Hepatocyte (in vitro differentiated cells): ENCODE results near the gene CAMK1. TPM values are rescaled to one million over a fixed set of nuclear protein-coding genes. Genes with fewer than 3 reads are reported as not detected.

Experiments
- DNase-seq: peaks from one replicate; pipeline ENCODE4 v3.0.0-alpha.2; 2016; ENCODE audit warnings: low spot score
- H2AFZ ChIP-seq: fragments of 200-600 bp; sonication (generic); 2 replicates; pipeline ENCODE4 v1.6.0; 2016; ENCODE audit warnings: antibody characterized with exemption, mild to moderate bottlenecking
- H3K27ac ChIP-seq: fragments of 200-600 bp; sonication (generic); 2 replicates; pipeline ENCODE4 v1.5.1; 2016; ENCODE audit warnings: mild to moderate bottlenecking
- H3K27me3 ChIP-seq: fragments of 200-600 bp; sonication (generic); 2 replicates; pipeline ENCODE4 v1.6.1; 2016
- H3K36me3 ChIP-seq: fragments of 200-600 bp; sonication (generic); replicated peaks from 2 replicates; pipeline ENCODE4 v1.5.1; 2016; ENCODE audit warnings: low read depth; ENCODE audit not compliant: insufficient read depth
- H3K4me1 ChIP-seq: fragments of 200-600 bp; sonication (generic); 2 replicates; pipeline ENCODE4 v1.5.1; 2016; ENCODE audit warnings: mild to moderate bottlenecking, moderate library complexity; ENCODE audit not compliant: insufficient read depth
- H3K4me2 ChIP-seq: fragments of 200-600 bp; sonication (generic); 2 replicates; pipeline ENCODE4 v1.6.0; 2016
- H3K4me3 ChIP-seq: fragments of 200-600 bp; sonication (generic); 2 replicates; pipeline ENCODE4 v1.5.1; 2016; ENCODE audit warnings: mild to moderate bottlenecking
- H3K79me2 ChIP-seq: fragments of 200-600 bp; sonication (generic); 2 replicates; pipeline ENCODE4 v1.6.0; 2017; ENCODE audit warnings: mild to moderate bottlenecking
- H3K9me2 ChIP-seq: fragments of 200-600 bp; sonication (generic); replicated peaks from 2 replicates; pipeline ENCODE4 v1.6.0; 2017; ENCODE audit warnings: mild to moderate bottlenecking; ENCODE audit not compliant: insufficient read depth
- H3K9me3 ChIP-seq: fragments of 200-600 bp; sonication (generic); 2 replicates; pipeline ENCODE4 v1.5.1; 2016; ENCODE audit warnings: low read depth, mild to moderate bottlenecking
- H4K20me1 ChIP-seq: fragments of 200-600 bp; sonication (generic); 2 replicates; pipeline ENCODE4 v1.6.0; 2016; ENCODE audit warnings: mild to moderate bottlenecking; ENCODE audit not compliant: insufficient read depth, poor library complexity, severe bottlenecking
- EZH2 ChIP-seq: fragments of 200-600 bp; sonication (generic); IDR thresholded peaks from 2 replicates; pipeline ENCODE4 v1.6.1; 2016; ENCODE audit warnings: antibody characterized with exemption, mild to moderate bottlenecking, borderline replicate concordance
- EZH2phosphoT487 ChIP-seq: fragments of 200-600 bp; sonication (generic); IDR thresholded peaks from one replicate; pipeline ENCODE4 v1.6.1; 2018; ENCODE audit warnings: antibody characterized with exemption, mild to moderate bottlenecking, low read depth, moderate library complexity; ENCODE audit not compliant: unreplicated experiment, severe bottlenecking
- WGBS: methylation state at CpG from one replicate; pipeline ENCODE4 v1.1.6; 2016; ENCODE audit warnings: low lambda C conversion rate; ENCODE audit errors: missing lambda C conversion rate; 5-methylcytosine and 5-hydroxymethylcytosine counted together
- polyA plus RNA-seq: library from polyadenylated mRNA; unstranded; fragments of >200 nt; fragmentation: Nextera tagmentation; extraction: Ambion mirVana; gene quantifications from 2 replicates; pipeline ENCODE4 v1.2.1, GENCODE V29; 2016
- total RNA-seq: library from RNA; depleted of rRNA; stranded (reverse); fragments of >200 nt; gene quantifications from 2 replicates; pipeline ENCODE4 v1.2.3, GENCODE V29; 2014
- TF ChIP-seq, protein P1 (sequence below): fragments of 200-600 bp; sonication (generic); IDR thresholded peaks from 2 replicates; pipeline ENCODE4 v1.5.1; 2016; ENCODE audit warnings: antibody characterized with exemption, mild to moderate bottlenecking; ENCODE audit not compliant: poor library complexity

CAMK1 gene
- total and polyA plus RNA-seq, 2 experiments from 2014 or later = 9.7 to 16.1 TPM

DNA sequence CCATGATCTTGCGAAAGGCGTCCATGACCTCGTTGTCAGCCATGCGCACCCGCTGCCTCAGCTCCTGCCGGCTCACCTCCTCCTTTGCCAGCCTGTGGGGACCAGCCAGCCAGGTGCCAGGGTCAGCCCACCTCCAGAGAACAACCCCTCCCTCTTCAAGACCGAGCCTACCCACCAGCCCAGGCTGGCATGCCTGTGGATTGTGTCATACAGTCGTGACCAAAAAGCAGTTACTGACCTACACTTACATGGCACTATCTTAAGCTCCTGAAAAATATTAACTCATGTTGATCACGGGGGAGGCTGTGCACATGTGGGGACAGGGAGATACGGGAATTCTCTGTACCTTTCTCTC lies 10.7 kb upstream of the CAMK1 start:
- Histone ChIP-seq H4K20me1 (no peaks in the 10 kb centered on the region), H3K4me2 (no peak overlapping the region), H3K36me3 (no peaks in the 10 kb centered on the region), H2AFZ (no peak overlapping the region), H3K27me3 (no peaks in the 10 kb centered on the region), H3K9me2 (no peaks in the 10 kb centered on the region), H3K79me2 (no peaks in the 10 kb centered on the region), H3K9me3 (no peaks in the 10 kb centered on the region), H3K27ac (no peak overlapping the region), H3K4me1 (no peaks in the 10 kb centered on the region), H3K4me3 (no peak overlapping the region)
- no peak for TF ChIP-seq EZH2
- TF ChIP-seq, protein P1, sequence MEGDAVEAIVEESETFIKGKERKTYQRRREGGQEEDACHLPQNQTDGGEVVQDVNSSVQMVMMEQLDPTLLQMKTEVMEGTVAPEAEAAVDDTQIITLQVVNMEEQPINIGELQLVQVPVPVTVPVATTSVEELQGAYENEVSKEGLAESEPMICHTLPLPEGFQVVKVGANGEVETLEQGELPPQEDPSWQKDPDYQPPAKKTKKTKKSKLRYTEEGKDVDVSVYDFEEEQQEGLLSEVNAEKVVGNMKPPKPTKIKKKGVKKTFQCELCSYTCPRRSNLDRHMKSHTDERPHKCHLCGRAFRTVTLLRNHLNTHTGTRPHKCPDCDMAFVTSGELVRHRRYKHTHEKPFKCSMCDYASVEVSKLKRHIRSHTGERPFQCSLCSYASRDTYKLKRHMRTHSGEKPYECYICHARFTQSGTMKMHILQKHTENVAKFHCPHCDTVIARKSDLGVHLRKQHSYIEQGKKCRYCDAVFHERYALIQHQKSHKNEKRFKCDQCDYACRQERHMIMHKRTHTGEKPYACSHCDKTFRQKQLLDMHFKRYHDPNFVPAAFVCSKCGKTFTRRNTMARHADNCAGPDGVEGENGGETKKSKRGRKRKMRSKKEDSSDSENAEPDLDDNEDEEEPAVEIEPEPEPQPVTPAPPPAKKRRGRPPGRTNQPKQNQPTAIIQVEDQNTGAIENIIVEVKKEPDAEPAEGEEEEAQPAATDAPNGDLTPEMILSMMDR = no peak
- no peak for TF ChIP-seq EZH2phosphoT487
- 94% methylated on average over 10 of the region's 10 CpGs for WGBS
- no peak for DNase-seq

DNA sequence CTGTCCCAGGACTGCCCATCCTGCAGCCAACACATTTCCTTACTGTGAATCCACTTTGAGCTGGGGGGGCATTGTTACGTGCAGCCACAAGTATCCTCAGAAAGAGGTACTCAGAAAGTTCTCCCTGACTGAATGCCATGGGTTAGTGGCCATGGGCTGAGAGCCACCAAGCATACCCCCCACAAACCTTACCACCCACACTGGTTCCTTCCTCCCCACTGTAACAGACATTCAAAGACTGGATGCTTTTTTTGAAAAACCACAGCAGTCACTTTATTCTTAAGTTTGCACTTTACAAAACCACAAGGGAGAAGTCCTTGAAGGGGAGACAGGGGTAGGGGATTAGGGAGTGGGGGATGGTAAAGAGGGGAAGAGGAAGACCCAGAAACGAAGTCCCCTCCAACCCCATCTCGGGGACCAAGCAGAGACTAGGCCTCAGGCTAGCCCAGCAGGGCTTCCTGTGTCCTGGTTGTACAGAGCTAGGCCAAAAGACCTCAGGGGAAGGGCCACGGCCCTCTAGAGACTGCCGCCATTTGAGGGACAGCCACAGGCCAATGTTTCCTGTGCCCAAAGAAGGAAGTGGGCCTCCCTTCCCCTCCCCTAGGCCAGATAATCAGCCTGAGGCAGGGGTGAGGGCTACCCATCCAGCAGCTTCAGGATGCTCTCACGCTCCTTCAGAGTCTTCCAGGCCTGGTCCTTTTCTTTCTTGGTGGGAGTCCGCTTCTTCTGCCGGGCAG lies 10.1 kb upstream of the CAMK1 start:
- TF ChIP-seq, protein P1 = no peak
- no peak for TF ChIP-seq EZH2phosphoT487
- TF ChIP-seq EZH2 = no peak
- DNase-seq = no peak
- no peak overlapping the region for H2AFZ ChIP-seq
- no peaks in the 10 kb centered on the region for H3K36me3 ChIP-seq
- 86% methylated on average over 8 of the region's 8 CpGs for WGBS
- no peaks in the 10 kb centered on the region for H3K9me3 ChIP-seq
- no peak overlapping the region for H3K27ac ChIP-seq
- no peak overlapping the region for H3K4me3 ChIP-seq
- no peaks in the 10 kb centered on the region for H4K20me1 ChIP-seq
- no peaks in the 10 kb centered on the region for H3K27me3 ChIP-seq
- no peaks in the 10 kb centered on the region for H3K4me1 ChIP-seq
- no peaks in the 10 kb centered on the region for H3K79me2 ChIP-seq
- H3K9me2 ChIP-seq = no peaks in the 10 kb centered on the region
- H3K4me2 ChIP-seq = no peak overlapping the region

DNA sequence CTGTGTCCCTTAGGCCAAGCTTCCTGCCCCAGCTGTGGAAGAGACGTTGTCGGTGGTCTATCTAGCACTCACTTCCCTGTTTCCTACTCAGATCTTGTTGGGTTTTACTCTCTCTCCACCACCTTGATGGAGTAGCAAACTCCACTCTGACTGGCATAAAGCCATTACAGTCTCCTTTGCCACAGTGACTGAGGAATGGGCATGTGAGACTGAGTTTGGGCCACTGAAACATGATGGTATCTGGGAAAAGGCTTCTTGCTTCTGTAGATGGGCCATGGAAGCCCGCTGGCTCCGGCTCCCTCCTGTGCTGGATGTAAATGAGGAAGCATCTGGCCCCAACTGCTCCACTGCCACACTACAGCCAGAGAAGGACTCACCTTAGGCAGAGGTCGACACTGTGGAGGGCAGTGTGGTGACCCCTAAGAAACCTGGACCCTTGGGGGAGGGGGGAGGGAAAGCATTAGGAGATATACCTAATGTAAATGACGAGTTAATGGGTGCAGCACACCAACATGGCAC lies 9.4 kb upstream of the CAMK1 start:
- Histone ChIP-seq H2AFZ (no peak overlapping the region), H3K79me2 (no peaks in the 10 kb centered on the region), H3K4me2 (no peak overlapping the region), H3K27me3 (no peaks in the 10 kb centered on the region), H3K27ac (no peak overlapping the region), H3K4me3 (no peak overlapping the region), H3K9me3 (no peaks in the 10 kb centered on the region), H3K4me1 (no peaks in the 10 kb centered on the region), H3K9me2 (no peaks in the 10 kb centered on the region), H3K36me3 (no peaks in the 10 kb centered on the region), H4K20me1 (no peaks in the 10 kb centered on the region)
- 94% methylated on average over 6 of the region's 6 CpGs for WGBS
- no peak for DNase-seq
- TF ChIP-seq, protein P1 = no peak
- no peak for TF ChIP-seq EZH2
